ENCODE data around the gene OR2J2.

- TF ChIP-seq CTCF (IDR thresholded peaks at IDR 0.05; ENCODE audit: insufficient read depth, low read depth, low read length) (no peak), EZH2 (IDR thresholded peaks at IDR 0.05; ENCODE audit: insufficient read depth, low read length) (no peak)
Observed at GRCh38 chr6:29142309-29142708, 28.4 kb upstream of the OR2J2 start.

All from astrocyte (in vitro differentiated cells and primary cell).